ENCODE results near the gene KDM2B. TPM values are rescaled to one million over a fixed set of nuclear protein-coding genes. Genes with fewer than 3 reads are reported as not detected.

The KDM2B gene
- polyA plus RNA-seq, 2 of the 4 experiments (the other 2 are of a cell fraction), result 10.4 to 18.4 TPM

DNA sequence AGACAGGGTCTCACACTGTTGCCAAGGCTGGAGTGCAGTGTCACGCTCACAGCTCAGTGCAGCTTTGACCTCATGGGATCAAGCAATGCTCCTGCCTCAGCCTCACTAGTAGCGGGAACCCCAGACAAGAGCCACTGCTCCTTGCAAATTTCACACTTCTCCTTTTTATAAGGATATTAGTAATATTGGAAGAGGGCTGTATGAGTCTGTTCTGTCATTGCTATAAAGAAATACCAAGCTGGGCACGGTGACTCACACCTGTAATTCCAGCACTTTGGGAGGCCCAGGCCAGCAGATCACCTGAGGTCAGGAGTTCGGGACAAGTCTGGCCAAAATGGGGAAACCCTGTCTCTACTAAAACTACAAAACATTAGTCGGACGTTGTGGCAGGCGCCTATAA, 32.6 kb upstream of the KDM2B start:
- WGBS (ENCODE audit: missing lambda C conversion rate), result 85% methylated on average over 7 of the region's 7 CpGs
- DNase-seq (ENCODE audit: low read depth in 1 of 2, low spot score in 1 of 2), result no peak
- H3K4me1 ChIP-seq, result no peaks in the 10 kb centered on the region
- no peak for FAIRE-seq
- no peak overlapping the region for H3K27ac ChIP-seq
- H3K4me3 ChIP-seq, result no peak overlapping the region
- no peak for ATAC-seq
- ChIA-PET POLR2A (no interaction called here), CTCF (interaction anchor here (2.0 to 6.7 kb wide), 2 partner anchors 12 to 61 kb away, joined by 10 to 65 read pairs; partner anchors contain the start of gene ORAI1)
- no peak overlapping the region for H3K4me2 ChIP-seq
- no peak for TF ChIP-seq TFCP2L1 (CRISPR knock-in tag; IDR thresholded peaks at IDR 0.05)
- TF ChIP-seq, protein P1, sequence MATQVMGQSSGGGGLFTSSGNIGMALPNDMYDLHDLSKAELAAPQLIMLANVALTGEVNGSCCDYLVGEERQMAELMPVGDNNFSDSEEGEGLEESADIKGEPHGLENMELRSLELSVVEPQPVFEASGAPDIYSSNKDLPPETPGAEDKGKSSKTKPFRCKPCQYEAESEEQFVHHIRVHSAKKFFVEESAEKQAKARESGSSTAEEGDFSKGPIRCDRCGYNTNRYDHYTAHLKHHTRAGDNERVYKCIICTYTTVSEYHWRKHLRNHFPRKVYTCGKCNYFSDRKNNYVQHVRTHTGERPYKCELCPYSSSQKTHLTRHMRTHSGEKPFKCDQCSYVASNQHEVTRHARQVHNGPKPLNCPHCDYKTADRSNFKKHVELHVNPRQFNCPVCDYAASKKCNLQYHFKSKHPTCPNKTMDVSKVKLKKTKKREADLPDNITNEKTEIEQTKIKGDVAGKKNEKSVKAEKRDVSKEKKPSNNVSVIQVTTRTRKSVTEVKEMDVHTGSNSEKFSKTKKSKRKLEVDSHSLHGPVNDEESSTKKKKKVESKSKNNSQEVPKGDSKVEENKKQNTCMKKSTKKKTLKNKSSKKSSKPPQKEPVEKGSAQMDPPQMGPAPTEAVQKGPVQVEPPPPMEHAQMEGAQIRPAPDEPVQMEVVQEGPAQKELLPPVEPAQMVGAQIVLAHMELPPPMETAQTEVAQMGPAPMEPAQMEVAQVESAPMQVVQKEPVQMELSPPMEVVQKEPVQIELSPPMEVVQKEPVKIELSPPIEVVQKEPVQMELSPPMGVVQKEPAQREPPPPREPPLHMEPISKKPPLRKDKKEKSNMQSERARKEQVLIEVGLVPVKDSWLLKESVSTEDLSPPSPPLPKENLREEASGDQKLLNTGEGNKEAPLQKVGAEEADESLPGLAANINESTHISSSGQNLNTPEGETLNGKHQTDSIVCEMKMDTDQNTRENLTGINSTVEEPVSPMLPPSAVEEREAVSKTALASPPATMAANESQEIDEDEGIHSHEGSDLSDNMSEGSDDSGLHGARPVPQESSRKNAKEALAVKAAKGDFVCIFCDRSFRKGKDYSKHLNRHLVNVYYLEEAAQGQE (IDR thresholded peaks at IDR 0.05), result no peak
- TF ChIP-seq, protein P2, sequence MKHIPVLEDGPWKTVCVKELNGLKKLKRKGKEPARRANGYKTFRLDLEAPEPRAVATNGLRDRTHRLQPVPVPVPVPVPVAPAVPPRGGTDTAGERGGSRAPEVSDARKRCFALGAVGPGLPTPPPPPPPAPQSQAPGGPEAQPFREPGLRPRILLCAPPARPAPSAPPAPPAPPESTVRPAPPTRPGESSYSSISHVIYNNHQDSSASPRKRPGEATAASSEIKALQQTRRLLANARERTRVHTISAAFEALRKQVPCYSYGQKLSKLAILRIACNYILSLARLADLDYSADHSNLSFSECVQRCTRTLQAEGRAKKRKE (CRISPR knock-in tag; IDR thresholded peaks at IDR 0.05; ENCODE audit: low read depth), result no peak
- TF ChIP-seq, protein P3, sequence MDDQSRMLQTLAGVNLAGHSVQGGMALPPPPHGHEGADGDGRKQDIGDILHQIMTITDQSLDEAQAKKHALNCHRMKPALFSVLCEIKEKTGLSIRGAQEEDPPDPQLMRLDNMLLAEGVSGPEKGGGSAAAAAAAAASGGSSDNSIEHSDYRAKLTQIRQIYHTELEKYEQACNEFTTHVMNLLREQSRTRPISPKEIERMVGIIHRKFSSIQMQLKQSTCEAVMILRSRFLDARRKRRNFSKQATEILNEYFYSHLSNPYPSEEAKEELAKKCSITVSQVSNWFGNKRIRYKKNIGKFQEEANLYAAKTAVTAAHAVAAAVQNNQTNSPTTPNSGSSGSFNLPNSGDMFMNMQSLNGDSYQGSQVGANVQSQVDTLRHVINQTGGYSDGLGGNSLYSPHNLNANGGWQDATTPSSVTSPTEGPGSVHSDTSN (IDR thresholded peaks at IDR 0.05), result no peak
- TF ChIP-seq, protein P4, sequence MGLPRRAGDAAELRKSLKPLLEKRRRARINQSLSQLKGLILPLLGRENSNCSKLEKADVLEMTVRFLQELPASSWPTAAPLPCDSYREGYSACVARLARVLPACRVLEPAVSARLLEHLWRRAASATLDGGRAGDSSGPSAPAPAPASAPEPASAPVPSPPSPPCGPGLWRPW (IDR thresholded peaks at IDR 0.05), result no peak
- no peak for TF ChIP-seq HDAC2 (IDR thresholded peaks at IDR 0.05)
- no peak for TF ChIP-seq JUNB (IDR thresholded peaks at IDR 0.05)
- TF ChIP-seq, protein P5, sequence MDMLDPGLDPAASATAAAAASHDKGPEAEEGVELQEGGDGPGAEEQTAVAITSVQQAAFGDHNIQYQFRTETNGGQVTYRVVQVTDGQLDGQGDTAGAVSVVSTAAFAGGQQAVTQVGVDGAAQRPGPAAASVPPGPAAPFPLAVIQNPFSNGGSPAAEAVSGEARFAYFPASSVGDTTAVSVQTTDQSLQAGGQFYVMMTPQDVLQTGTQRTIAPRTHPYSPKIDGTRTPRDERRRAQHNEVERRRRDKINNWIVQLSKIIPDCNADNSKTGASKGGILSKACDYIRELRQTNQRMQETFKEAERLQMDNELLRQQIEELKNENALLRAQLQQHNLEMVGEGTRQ (IDR thresholded peaks at IDR 0.05), result no peak
- TF ChIP-seq, protein P6, sequence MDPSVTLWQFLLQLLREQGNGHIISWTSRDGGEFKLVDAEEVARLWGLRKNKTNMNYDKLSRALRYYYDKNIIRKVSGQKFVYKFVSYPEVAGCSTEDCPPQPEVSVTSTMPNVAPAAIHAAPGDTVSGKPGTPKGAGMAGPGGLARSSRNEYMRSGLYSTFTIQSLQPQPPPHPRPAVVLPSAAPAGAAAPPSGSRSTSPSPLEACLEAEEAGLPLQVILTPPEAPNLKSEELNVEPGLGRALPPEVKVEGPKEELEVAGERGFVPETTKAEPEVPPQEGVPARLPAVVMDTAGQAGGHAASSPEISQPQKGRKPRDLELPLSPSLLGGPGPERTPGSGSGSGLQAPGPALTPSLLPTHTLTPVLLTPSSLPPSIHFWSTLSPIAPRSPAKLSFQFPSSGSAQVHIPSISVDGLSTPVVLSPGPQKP (IDR thresholded peaks at IDR 0.05; ENCODE audit: low read depth, low read length), result no peak
- no peak for TF ChIP-seq RAD21 (conservative IDR thresholded peaks at IDR 0.05 in 1 of 2, IDR thresholded peaks at IDR 0.05 in 1 of 2)
- TF ChIP-seq JUN (IDR thresholded peaks at IDR 0.05), result no peak
- TF ChIP-seq EP300 (IDR thresholded peaks at IDR 0.05), result no peak
- no peak for TF ChIP-seq CHD4 (IDR thresholded peaks at IDR 0.05; ENCODE audit: borderline replicate concordance)
- no peak for TF ChIP-seq MYC (IDR thresholded peaks at IDR 0.05; ENCODE audit: borderline replicate concordance, low read length)
- TF ChIP-seq HOXA7 (CRISPR knock-in tag; IDR thresholded peaks at IDR 0.05), result no peak
- no peak for TF ChIP-seq HOXB5 (CRISPR knock-in tag; IDR thresholded peaks at IDR 0.05)
- no peak for TF ChIP-seq FOSL2 (IDR thresholded peaks at IDR 0.05)
- no peak for TF ChIP-seq FOSL2 (CRISPR knock-in tag; IDR thresholded peaks at IDR 0.05)
- no peaks in the 10 kb centered on the region for H3K9me3 ChIP-seq

DNA sequence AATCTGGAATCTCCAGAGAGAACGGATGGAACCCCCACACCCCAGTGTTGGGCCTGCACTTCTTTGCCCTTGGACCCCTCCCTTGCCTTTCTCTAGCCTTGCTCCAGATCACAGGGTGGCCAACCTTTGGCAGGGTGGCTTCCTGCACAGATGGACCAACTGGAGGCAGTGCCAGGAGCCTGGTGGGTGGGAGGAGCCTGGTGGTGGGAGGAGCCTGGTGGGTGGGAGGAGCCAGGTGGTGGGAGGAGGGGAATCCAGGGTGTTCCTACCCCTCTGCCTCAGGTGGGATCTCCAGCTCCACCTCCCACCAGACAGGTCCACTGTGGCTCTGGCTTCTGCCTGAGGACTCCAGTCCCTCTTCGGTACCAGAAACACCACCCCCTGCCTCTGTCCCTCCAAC, 30.5 kb upstream of the KDM2B start:
- DNase-seq (ENCODE audit: low read depth in 1 of 2, low spot score in 1 of 2) (no peak), ATAC-seq (peak; percentile 69 to 83)
- CTCF ChIA-PET, result interaction anchor here (2.2 to 6.7 kb wide), 2 partner anchors 14 to 58 kb away, joined by 12 to 65 read pairs; partner anchors contain the start of gene ORAI1
- TF ChIP-seq HOXB13 (CRISPR knock-in tag; IDR thresholded peaks at IDR 0.05; ENCODE audit: low read depth), result no peak
- TF ChIP-seq FOXS1 (CRISPR knock-in tag; IDR thresholded peaks at IDR 0.05), result no peak
- TF ChIP-seq EP300 (IDR thresholded peaks at IDR 0.05), result no peak
- TF ChIP-seq, protein P1 (IDR thresholded peaks at IDR 0.05), result no peak
- no peak for TF ChIP-seq RAD21 (conservative IDR thresholded peaks at IDR 0.05 in 1 of 2, IDR thresholded peaks at IDR 0.05 in 1 of 2)
- TF ChIP-seq, protein P5 (IDR thresholded peaks at IDR 0.05), result no peak
- TF ChIP-seq, protein P2 (CRISPR knock-in tag; IDR thresholded peaks at IDR 0.05; ENCODE audit: low read depth), result no peak
- TF ChIP-seq MAFK (IDR thresholded peaks at IDR 0.05; ENCODE audit: partially characterized antibody), result no peak
- TF ChIP-seq TP53 (CRISPR knock-in tag; IDR thresholded peaks at IDR 0.05), result no peak

More for the DNA sequence above, 30.5 kb upstream of the KDM2B start:
- H3K9me3 ChIP-seq, result no peaks in the 10 kb centered on the region
- no peak overlapping the region for H3K27ac ChIP-seq
- H3K4me2 ChIP-seq, result no peak overlapping the region
- POLR2A ChIA-PET, result interaction anchor here (0.6 kb wide), 1 partner anchor 22 kb away, joined by 6 read pairs; no protein-coding TSS in a partner anchor
- no peak overlapping the region for H3K4me3 ChIP-seq
- no peaks in the 10 kb centered on the region for H3K4me1 ChIP-seq
- FAIRE-seq, result no peak
- 80% methylated on average over 2 of the region's 2 CpGs for WGBS (ENCODE audit: missing lambda C conversion rate)
